ENCODE data around the gene ADCY5.

DNA sequence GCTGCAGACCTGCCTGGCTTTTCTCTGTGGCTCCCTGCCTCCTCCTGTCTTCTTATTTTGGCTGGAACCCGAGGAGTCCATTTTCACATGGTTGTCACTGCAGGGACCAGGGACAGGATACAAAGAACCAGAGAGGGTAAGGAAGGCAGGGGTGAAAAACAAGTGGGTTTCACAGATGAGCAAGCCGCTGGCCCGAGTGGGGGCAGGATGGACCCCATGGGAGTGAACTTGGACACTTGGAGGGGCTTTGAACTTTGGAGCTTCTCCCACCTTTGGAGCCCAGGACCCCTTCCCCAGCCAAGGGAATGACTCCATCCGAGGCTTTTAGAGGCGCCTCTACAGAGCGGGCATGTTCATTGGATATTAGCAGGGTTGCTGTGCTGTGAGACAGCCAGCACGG is 26.9 kb upstream of the ADCY5 start:
- TF ChIP-seq SUZ12 (IDR thresholded peaks at IDR 0.05; ENCODE audit: extremely low read depth, insufficient read depth, insufficient read length) (no peak), YY1 (IDR thresholded peaks at IDR 0.05; ENCODE audit: insufficient read depth, insufficient read length) (no peak)

All from NT2/D1 (cell line).